ENCODE data around the gene RTRAF.

RTRAF gene

GRCh38 chr14:52020866-52021717 lies 31.7 kb downstream of the RTRAF start:
- Mint-ChIP-seq H3K9me3 (peaks cover 7% of the 10 kb centered on the region), H3K4me3 (no peak overlapping the region), H3K36me3 (ENCODE audit: low read depth) (peaks cover 4% of the 10 kb centered on the region), H3K27me3 (ENCODE audit: low read depth) (no peaks in the 10 kb centered on the region), H3K4me1 (ENCODE audit: low read depth) (peaks cover 31% of the 10 kb centered on the region), H3K27ac (peak overlapping the region; percentile 52)

DNA sequence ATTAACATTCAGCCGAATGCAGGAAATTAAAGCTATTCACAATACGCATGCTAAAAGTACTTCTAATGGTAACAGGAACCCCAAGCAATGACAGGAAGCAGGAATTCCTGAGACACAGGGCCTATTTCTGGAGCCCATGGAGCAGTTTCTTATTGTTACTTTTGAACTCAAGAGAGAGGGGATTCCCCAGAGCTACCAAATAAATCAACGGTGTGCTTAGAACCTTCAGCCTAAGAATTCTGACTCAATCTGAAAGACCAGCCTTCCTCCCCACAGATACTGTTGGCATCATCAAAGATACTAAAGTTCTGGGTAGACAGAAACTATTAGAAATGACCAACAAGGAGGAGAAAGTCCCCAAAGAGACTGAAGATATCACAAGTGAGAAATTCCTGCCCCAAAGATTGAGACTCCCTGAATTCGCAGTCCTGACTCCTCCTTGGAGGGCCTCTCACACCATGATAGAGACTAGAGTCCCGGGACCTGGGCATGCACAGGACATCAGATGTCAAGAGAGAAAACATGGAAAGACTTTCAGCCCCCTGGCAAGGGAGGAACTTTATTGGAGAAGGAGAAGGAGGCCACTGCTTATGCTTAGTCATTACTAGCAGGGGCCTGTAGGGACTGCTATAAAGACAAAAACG lies 32.7 kb downstream of the RTRAF start:
- Mint-ChIP-seq H3K27me3 (ENCODE audit: low read depth) (no peaks in the 10 kb centered on the region), H3K4me1 (ENCODE audit: low read depth) (peaks cover 31% of the 10 kb centered on the region), H3K36me3 (ENCODE audit: low read depth) (peaks cover 4% of the 10 kb centered on the region), H3K9me3 (peaks cover 7% of the 10 kb centered on the region), H3K4me3 (peak overlapping the region; percentile 2), H3K27ac (peak overlapping the region; percentile 52)

DNA sequence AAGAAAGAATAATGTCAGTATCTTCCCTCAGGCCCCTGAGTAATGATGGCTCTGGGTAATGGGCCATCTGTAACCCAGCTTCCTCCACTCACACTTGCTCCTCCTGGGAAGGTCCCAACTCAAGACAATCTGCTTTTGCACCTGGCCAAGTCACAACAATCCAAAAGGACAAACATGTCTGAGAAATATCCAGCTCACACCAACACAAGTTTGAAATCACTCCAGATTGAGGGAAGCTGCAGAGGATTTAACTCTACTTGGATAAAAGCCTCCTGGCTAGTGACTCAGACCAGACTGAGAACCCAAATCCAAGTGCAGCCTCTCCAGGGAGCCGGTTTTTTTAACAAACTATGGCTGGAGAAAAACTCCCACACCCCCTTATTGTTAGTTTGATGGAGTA lies 34.2 kb downstream of the RTRAF start:
- H3K9me3 Mint-ChIP-seq = peaks cover 7% of the 10 kb centered on the region
- peaks cover 31% of the 10 kb centered on the region for H3K4me1 Mint-ChIP-seq (ENCODE audit: low read depth)
- no peak overlapping the region for H3K27ac Mint-ChIP-seq
- H3K36me3 Mint-ChIP-seq (ENCODE audit: low read depth) = peaks cover 4% of the 10 kb centered on the region
- H3K4me3 Mint-ChIP-seq = no peak overlapping the region
- H3K27me3 Mint-ChIP-seq (ENCODE audit: low read depth) = no peaks in the 10 kb centered on the region

DNA sequence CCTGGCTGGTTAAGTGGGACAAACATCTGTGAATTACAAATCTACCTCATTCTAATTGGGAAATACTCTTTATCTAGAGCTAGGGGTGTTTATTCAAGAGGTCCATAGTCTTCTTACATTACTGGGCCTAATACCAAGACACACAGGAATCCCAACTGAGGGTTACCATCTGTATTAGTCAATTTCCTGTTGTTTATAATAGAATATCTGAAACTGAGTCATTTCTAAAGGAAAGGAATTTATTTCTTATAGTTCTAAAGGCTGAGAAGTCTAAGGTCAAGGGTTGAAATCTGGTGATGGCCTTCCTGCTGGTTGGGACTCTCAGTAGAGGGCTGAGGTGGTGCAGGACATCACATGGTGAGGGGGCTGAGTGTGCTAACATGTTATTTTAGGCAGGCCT lies 36.0 kb downstream of the RTRAF start:
- peaks cover 7% of the 10 kb centered on the region for H3K9me3 Mint-ChIP-seq

DNA sequence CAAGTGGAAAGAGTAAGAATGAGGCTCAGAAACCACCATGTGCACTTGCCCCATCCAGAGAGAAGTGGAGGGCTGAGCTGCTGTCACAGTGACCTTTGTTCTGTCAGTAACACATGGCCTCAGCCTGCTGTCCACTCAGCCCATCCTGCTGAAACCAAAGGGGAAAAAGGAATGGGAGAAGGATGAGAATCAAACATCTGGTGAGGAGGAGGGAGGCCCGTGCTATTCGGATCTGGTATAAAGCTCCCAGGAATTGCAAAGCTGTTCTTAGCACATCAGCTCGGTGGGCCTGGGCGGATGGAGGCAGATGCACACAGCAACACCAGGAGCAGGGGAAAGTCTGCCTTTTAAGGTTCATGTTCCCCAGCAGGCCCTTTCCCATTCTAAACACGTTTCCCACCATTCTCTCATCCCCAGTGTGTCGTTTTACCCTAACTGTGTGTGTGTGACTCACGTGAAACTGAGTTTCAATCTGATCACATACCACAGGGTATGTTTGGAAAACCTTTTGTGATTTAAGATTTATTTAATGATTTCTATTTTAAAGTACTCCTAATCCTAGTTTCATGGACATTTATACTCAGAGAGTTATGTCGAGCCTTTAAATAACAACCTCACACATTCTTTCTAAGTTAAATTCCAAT lies 36.8 kb downstream of the RTRAF start:
- no peaks in the 10 kb centered on the region for H3K27me3 Mint-ChIP-seq (ENCODE audit: low read depth)
- H3K27ac Mint-ChIP-seq = no peak overlapping the region
- peaks cover 4% of the 10 kb centered on the region for H3K36me3 Mint-ChIP-seq (ENCODE audit: low read depth)
- H3K9me3 Mint-ChIP-seq = peaks cover 7% of the 10 kb centered on the region
- H3K4me1 Mint-ChIP-seq (ENCODE audit: low read depth) = peaks cover 17% of the 10 kb centered on the region
- no peak overlapping the region for H3K4me3 Mint-ChIP-seq

More for the DNA sequence above, 36.0 kb downstream of the RTRAF start:
- peaks cover 4% of the 10 kb centered on the region for H3K36me3 Mint-ChIP-seq (ENCODE audit: low read depth)
- no peak overlapping the region for H3K4me3 Mint-ChIP-seq
- no peak overlapping the region for H3K27ac Mint-ChIP-seq
- H3K27me3 Mint-ChIP-seq (ENCODE audit: low read depth) = no peaks in the 10 kb centered on the region
- peaks cover 25% of the 10 kb centered on the region for H3K4me1 Mint-ChIP-seq (ENCODE audit: low read depth)

- no peak overlapping the region for H3K27ac Mint-ChIP-seq
- peaks cover 4% of the 10 kb centered on the region for H3K36me3 Mint-ChIP-seq (ENCODE audit: low read depth)
- H3K4me3 Mint-ChIP-seq = no peak overlapping the region
- H3K4me1 Mint-ChIP-seq (ENCODE audit: low read depth) = peaks cover 10% of the 10 kb centered on the region
- peaks cover 7% of the 10 kb centered on the region for H3K27me3 Mint-ChIP-seq (ENCODE audit: low read depth)
- peaks cover 7% of the 10 kb centered on the region for H3K9me3 Mint-ChIP-seq
Observed at GRCh38 chr14:52026901-52027300, 37.6 kb downstream of the RTRAF start.

DNA sequence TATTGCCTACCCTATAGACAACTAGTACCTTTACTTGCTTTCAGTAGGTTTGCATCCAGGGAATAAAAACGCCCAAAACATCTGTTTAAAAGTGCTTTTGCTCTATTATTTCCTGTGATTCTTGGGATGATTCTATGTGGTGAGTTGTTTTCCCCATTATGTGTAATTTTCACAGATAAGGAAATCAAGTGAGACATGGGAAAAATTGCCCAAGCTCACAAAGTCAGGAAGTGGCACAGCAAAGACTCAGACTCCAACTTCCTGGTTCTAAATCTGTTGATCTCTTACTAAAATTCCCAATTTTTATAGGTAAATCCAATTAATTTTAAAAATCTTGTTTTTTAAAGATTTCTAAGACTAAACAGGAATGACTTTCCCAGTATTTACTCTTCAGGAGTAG lies 40.5 kb downstream of the RTRAF start:
- Mint-ChIP-seq H3K9me3 (no peaks in the 10 kb centered on the region), H3K27me3 (ENCODE audit: low read depth) (peaks cover 17% of the 10 kb centered on the region)

DNA sequence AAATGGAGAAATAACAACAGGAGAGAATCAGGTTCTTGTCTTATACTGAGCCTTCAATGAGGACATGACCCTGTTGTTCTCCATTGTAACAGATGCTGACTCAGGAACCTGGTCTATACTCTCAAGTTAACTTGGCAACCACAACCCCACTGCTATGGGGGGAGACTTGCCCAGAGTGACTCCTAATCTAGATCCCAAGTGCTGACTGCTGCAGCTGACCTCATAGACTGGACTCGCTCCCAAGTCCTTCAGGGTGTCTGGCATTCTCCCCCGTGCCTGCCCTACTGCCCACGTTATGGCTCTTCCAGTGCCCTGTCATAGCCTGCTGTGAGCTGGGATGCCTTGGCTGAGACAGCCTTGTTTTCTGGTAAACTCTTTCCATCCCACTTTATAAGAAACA lies 42.4 kb downstream of the RTRAF start:
- Mint-ChIP-seq H3K4me3 (no peak overlapping the region), H3K27ac (no peak overlapping the region), H3K4me1 (ENCODE audit: low read depth) (no peaks in the 10 kb centered on the region), H3K27me3 (ENCODE audit: low read depth) (peaks cover 25% of the 10 kb centered on the region), H3K36me3 (ENCODE audit: low read depth) (no peaks in the 10 kb centered on the region), H3K9me3 (no peaks in the 10 kb centered on the region)

More for the DNA sequence above, 40.5 kb downstream of the RTRAF start:
- Mint-ChIP-seq H3K4me1 (ENCODE audit: low read depth) (no peaks in the 10 kb centered on the region), H3K27ac (no peak overlapping the region), H3K4me3 (no peak overlapping the region), H3K36me3 (ENCODE audit: low read depth) (no peaks in the 10 kb centered on the region)

DNA sequence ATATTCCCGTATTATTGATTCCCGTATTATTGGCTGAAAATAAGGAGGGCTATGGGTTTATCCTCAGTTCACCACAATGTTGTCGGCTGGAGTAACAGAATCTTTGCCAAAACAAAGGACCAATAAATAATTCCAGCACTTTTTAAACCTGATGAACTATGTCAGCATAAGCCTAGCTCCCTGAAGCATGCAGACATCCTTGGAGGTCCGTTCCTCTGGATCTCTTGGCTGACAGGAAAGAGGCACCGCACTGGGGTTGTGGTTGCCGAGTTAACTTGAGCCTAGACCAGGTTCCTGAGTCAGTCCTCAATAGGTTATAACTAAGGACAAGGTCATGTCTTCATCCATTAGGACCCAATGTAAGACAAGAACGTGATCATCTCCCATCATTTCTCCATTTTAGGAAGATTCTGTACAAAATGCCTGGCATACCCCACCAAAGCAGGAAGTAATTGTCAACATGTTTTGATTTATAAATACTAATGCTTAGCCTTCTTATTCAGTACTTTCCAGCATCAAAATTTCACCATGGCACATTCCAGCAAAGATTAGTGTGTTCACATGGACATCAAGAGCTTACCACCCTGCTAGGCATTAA lies 43.0 kb downstream of the RTRAF start:
- Mint-ChIP-seq H3K4me1 (ENCODE audit: low read depth) (no peaks in the 10 kb centered on the region), H3K27me3 (ENCODE audit: low read depth) (peaks cover 25% of the 10 kb centered on the region), H3K27ac (no peak overlapping the region), H3K9me3 (no peaks in the 10 kb centered on the region), H3K4me3 (no peak overlapping the region), H3K36me3 (ENCODE audit: low read depth) (no peaks in the 10 kb centered on the region)

DNA sequence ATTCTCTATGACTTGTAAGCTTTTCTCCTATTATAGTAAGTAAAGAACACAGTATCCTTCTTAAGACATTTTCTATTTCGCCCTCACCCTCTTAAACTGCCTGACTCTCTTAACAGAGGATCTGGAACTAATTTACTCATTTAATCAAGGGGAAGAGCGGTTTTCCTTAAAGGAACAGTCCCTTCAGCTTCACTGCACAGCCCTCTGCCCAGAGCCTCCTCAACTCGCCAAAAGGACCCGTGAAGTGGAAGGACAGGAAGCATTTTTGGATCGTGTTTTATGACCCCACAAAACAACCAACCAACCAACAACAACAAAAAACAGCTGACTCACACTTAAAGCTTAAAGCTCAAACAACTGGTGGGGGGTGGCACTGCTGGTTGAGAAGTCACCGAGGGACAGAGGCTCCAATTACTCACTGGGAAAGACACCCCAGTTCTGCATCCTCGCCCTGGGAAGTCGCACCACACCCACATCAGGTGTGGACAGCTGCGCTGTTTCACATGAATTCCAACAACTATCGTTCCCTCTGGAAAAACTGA lies 43.8 kb downstream of the RTRAF start:
- Mint-ChIP-seq H3K9me3 (no peaks in the 10 kb centered on the region), H3K27me3 (ENCODE audit: low read depth) (peaks cover 29% of the 10 kb centered on the region), H3K4me1 (ENCODE audit: low read depth) (no peaks in the 10 kb centered on the region), H3K36me3 (ENCODE audit: low read depth) (no peaks in the 10 kb centered on the region), H3K4me3 (no peak overlapping the region), H3K27ac (no peak overlapping the region)

DNA sequence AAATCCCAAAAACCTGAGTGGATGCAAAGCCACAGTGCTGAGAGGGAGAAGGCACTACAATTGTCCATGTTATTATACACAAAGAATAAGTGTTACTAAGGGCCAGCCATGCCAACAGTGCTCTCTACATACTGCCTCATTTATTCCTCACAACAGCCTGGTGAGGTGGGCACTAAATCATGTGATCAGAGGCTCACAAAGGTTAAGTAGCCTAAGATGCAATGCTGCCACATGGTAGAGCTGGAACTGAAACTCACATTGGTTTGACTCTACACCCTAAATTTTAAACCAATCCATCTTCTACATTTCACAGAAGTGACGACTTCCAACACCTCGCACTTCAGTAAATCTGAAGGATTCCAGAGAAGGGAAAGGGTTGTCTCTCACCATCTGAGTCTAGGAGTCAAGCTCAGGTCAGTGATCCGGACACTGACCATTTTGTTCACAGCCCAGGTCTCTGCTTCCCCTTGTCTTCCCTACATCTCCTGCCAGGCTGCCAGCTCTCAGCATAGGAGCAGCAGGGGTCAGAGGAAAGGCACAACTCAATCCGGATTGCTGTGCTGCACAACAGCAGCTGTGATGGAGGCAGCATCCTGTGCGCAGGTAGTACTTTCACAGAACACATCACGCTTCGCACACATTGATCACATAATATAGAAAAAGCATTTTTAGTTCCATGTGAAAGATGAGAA lies 49.9 kb downstream of the RTRAF start:
- no peaks in the 10 kb centered on the region for H3K36me3 Mint-ChIP-seq (ENCODE audit: low read depth)
- peaks cover 19% of the 10 kb centered on the region for H3K27me3 Mint-ChIP-seq (ENCODE audit: low read depth)
- no peak overlapping the region for H3K4me3 Mint-ChIP-seq
- H3K4me1 Mint-ChIP-seq (ENCODE audit: low read depth) = peaks cover 2% of the 10 kb centered on the region
- no peak overlapping the region for H3K27ac Mint-ChIP-seq
- no peaks in the 10 kb centered on the region for H3K9me3 Mint-ChIP-seq

- H3K36me3 Mint-ChIP-seq (ENCODE audit: low read depth) = no peaks in the 10 kb centered on the region
- peaks cover 16% of the 10 kb centered on the region for H3K27me3 Mint-ChIP-seq (ENCODE audit: low read depth)
- H3K4me1 Mint-ChIP-seq (ENCODE audit: low read depth) = peaks cover 2% of the 10 kb centered on the region
- no peaks in the 10 kb centered on the region for H3K9me3 Mint-ChIP-seq
- H3K4me3 Mint-ChIP-seq = no peak overlapping the region
- H3K27ac Mint-ChIP-seq = no peak overlapping the region
Observed at GRCh38 chr14:52040598-52040997, 51.3 kb downstream of the RTRAF start.

DNA sequence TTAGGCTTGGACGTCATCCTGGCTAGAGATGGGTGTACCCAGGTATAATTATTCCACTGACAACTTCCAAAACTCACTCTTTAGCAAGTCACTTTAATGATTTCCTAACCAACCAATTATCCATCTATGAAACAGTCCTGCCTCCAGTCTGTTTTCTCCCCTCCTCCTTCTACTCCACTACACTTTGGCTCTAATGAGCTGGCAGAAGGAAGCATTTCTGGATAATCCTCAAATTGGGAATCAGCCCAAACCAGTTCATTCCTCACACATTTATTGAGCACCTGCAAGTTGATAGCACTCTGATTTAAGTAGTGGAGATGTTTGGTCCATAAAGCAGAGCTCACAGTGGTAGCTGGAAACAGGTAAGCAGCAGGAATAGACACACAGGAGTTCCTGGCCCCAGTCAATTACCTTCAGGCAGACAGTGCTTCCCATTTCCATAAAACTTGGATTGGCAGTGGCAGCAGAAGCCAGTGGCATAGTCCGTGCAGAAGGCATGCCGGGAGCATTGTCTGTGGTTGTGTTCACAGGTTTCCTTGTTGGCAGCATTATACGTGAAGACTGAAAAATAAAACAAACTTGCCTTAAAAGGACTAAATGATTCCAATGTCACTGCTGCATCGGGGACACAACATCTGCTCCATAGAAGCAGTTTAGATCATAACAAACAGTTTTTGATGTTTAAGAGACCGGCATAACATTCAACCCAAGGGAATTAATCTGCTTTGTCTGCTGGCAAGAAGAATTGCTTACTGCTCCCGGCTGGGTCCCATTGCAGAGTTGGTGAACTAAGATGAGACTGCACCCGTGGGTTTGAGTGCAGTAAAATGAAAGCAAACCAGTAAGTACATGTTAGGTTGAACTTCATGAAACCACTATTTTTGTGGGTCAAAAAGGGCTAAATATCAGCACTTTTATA lies 53.3 kb downstream of the RTRAF start:
- Mint-ChIP-seq H3K27ac (no peak overlapping the region), H3K4me1 (ENCODE audit: low read depth) (peaks cover 2% of the 10 kb centered on the region), H3K4me3 (no peak overlapping the region), H3K27me3 (ENCODE audit: low read depth) (peaks cover 9% of the 10 kb centered on the region), H3K9me3 (no peaks in the 10 kb centered on the region), H3K36me3 (ENCODE audit: low read depth) (no peaks in the 10 kb centered on the region)
